ENCODE results near the gene PRELP.
"Not testable (repeated sequence)": the region's sequence is repeated elsewhere in the genome, so short reads cannot be mapped to it uniquely, and the experiment has no call there.

PRELP gene

DNA sequence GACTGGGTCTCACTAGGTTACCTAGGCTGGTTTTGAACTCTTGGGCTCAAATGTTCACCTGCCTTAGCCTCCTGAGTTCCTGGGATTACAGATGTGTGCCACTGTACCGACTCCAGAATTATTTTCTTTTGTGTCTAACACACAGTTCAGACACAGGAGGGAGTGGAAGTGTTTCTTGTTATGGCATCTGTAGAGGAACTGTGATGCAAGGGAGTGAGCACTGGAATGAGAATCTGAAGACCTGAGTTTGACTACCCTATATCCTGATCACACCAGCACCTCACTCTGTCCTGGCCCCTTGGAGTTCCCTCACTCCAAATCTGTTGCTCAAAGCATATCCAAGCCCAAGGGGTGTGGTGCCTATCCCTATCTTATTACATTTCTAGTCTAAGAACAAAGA is 33.5 kb downstream of the PRELP start:
- DNase-seq, result no peak

GRCh38 chr1:203511513-203511912 is 35.9 kb downstream of the PRELP start:
- no peak for DNase-seq

GRCh38 chr1:203511930-203512329 is 36.3 kb downstream of the PRELP start:
- no peak for DNase-seq

- DNase-seq, result no peak
Observed at GRCh38 chr1:203512517-203512847, 36.9 kb downstream of the PRELP start.

DNA sequence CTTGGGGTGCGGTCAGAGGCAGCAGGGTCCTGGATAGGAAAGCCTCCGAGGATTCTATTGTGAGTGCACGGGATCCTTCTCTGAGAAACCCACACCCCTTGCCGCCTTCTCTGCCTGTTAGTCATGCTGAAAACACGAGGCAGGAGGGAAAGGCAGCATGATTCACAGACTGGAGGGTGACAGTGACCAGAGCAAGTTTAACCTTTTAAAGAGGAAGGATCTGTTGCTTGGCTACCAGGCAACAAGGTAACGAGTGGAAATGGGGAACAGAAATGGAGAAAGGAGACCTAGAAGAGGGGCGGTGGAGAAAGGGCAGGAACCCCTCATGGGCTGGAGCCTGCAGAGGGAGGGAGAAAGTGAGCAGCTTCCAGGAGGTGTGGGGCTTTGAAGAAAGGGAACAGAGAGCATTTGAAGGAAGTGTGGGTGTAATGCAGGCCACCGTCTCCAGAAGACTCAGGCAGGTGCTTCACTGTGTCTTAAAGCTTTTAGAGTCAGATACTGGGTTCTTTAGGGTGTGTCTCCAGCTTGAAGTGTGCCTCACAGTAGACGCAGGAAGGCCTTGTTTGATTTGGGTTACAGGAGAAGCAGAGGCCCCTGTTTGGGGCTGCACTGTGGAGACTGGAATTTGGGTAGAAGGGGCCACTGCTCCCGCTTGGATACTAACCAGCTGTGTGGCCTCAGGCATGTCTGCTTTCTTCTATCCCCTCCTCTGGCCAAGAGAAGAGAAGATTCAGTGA is 37.4 kb downstream of the PRELP start:
- no peak for DNase-seq

GRCh38 chr1:203513585-203514031 is 38.0 kb downstream of the PRELP start:
- no peak for DNase-seq

DNA sequence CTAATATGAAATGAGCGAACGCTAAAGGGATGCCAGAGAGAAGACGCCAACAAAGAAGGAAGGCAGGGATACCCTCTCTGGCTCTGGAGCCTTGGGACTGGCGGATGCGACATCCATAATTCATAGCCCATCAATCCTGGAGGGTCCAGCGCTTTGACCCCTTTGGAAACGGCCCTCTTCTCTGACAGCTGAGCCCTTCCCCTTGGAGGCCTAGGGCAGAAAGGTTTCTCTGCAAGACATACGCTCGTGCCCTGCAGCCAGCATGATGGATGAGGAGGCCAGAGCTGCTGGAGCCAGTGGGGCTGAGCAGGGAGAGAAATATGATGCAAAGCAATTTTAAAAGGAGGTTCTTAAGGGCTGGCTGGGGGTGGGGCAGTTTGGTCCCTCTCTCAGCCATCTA is 40.6 kb downstream of the PRELP start:
- DNase-seq, result no peak

GRCh38 chr1:203516906-203517305 is 41.3 kb downstream of the PRELP start:
- DNase-seq, result no peak

DNA sequence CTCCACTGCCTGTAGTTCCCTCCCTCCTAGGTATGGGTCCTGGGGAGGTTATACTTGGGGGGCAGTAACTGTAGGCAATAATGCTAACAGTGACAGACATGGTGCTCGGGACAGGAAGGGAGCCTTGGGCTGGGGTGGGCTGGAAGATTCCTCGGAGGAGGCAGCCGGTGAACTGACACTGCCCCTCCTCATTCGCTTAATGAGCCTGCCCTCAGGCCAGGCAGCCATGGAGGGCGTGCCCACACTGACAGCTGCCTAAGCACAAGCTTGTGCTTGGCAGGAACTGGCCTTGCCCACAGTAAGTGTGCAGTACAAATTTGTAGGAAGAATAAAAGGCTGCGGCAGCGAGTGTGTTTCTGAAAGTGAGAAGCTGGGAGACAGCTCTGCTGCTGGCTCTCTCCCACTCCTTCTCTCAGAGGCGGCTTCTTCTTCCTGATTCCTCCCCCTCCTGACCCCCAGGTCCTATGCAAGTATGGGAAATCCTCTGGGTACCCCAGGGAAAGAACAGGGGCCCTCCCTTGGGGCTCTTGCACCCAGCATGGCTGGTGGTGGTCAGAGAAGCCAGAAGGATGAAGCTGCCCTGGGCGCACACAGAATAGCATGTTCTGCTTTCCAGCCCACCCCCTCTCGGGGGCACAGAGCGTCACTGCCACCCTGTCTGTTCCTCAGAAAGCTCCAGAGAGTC is 42.0 kb downstream of the PRELP start:
- no peak for DNase-seq

GRCh38 chr1:203518139-203518538 is 42.5 kb downstream of the PRELP start:
- DNase-seq, result not testable (repeated sequence)

GRCh38 chr1:203518541-203518940 is 42.9 kb downstream of the PRELP start:
- no peak for DNase-seq

- no peak for DNase-seq
Observed at GRCh38 chr1:203519053-203519840, 43.6 kb downstream of the PRELP start.

DNA sequence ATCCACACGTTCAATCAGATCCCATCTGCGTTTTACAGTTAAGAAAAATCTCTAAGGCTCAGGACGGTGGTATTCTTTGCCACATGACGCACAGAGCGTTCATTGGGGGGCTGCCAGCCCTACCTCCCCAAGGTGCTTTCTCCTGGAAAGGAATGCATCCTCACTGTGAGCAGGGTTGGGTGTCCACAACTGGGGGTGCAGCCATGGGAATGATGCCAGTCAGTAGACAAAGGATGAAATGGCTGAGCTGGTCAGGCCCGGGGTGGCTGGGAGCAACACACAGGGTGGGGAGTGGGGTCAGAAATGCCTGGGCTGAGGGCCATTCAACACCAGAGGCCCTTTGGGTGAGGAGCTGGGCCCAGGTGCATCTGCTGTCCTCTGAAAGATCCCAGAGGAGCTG is 44.3 kb downstream of the PRELP start:
- no peak for DNase-seq

DNA sequence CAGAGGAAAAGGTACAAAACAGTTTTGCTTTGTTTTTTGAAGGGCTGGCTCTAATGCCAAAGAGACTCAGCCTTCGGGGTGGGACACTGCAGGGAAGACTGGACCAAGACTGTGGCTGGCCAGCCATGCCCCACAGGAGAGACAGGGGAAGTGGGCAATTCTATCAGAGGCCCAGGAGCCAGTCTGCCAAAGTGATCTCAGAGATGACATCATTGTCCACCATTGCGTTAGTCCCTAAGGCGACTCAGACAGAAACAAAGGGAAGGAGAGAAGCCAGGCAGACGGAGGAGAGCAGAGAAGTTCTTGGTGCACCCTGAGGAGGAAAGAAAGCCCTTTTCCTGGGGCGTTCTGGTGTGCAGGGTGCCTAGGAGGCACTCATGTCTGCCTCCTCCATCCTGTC is 44.7 kb downstream of the PRELP start:
- DNase-seq, result no peak

DNA sequence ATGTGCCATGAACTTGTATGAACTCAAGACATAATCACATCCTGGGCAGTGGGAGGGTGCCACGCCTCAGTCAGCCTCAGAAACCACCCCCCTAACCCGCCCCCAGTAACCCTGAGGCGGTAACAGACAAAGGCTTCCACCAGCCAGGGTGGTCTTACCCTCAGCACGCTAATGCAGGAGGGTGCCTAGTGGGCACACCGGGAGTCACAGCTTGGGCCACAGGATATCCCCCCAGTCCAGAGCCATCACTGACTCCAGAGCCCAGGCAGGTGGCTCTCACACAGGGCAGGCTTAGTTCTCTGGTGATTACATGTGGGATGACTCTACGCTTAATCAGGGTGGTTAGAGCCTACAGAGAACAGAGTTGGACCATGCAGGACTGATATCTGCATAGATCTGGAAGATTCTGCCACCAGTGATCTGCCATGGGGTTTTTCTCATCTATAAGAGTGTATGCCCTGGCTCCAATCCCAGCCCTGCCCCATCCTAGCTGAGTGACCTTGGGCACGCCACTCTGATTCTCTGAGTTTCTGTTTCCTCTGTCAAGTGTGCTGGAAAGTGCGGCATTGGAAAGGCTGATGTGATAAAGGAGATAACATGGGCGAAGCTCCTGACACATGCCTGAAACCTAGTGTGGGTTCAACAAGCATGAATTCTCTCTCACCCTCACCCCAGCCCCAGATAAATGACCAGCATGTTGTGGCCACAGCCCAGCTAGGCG is 45.6 kb downstream of the PRELP start:
- DNase-seq, result no peak

GRCh38 chr1:203521812-203522211 is 46.2 kb downstream of the PRELP start:
- DNase-seq, result no peak

- peak; percentile 83 for DNase-seq
Observed at GRCh38 chr1:203522237-203522636, 46.6 kb downstream of the PRELP start.

- DNase-seq, result no peak
Observed at GRCh38 chr1:203523667-203524066, 48.1 kb downstream of the PRELP start.

DNA sequence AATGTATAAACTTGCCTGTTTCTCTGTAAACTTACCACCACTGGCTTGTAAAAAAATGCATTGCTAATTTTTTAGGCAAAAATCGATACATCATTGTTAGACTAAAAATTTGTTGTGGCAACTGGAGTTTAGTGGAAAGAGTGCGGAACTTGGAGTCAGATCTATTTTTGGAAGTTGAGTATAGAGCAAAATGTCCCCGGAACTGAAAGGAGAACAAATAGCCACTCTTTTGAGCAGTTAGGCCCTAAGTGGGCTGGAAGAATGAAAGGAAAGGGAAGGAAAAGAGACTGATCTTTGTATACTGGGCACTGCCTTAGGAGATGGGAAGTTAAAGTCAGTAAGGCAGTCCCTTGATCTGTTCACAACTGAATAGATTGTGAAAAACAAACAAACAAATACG is 48.5 kb downstream of the PRELP start:
- no peak for DNase-seq

DNA sequence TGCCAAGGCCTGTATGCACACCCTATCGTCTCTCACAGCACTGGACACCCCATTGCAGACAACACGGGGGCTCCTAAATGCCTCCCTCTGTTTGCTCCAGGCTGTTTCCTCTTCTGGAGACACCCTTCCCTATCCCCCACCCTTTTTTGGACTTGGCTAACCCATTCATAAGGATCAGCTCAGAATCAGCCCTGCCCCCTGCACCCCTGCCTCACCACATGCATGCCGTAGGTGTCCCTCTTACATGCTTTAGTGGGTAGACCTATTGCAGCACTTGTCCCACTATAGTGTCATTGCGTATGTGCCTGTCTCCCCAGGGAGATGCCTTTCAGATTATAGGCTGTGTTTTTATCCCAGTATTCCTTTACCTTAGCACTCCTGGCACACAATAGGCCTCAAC is 49.2 kb downstream of the PRELP start:
- DNase-seq, result no peak

GRCh38 chr1:203525685-203526084 is 50.1 kb downstream of the PRELP start:
- no peak for DNase-seq

- no peak for DNase-seq
Observed at GRCh38 chr1:203526130-203526529, 50.5 kb downstream of the PRELP start.

DNA sequence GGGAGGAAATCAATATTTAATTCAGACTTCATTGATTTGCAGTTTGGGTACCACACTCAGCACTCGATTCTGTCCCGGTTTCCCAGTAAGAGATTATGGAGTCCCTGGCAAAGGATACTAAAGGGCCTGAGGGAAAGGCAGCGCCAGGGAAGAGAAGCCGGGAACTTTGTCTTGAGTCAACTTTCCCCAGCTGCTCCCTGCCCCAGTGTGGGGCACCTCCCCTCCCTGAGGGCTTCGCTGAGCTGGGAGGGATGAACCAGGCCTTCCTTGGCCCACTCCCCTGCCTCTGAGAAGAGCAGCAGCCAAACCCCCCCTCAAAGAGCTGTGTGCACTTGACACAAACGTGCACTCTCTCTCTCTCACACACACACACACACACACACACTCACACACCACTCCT is 51.0 kb downstream of the PRELP start:
- no peak for DNase-seq
